Neural progenitor cell (in vitro differentiated cells): ENCODE measurements around the gene SUSD6.

Experiments used
- CTCF ChIP-seq: fragments of 200-600 bp; sonication (generic); IDR thresholded peaks from 2 replicates; pipeline ENCODE4 v1.5.1; 2017; ENCODE audit warnings: antibody characterized with exemption, mild to moderate bottlenecking
- EZH2 ChIP-seq: fragments of 200-600 bp; sonication (generic); IDR thresholded peaks from 2 replicates; pipeline ENCODE4 v1.6.1; 2017; ENCODE audit warnings: antibody characterized with exemption, mild to moderate bottlenecking, moderate library complexity
- EZH2phosphoT487 ChIP-seq: fragments of 200-600 bp; sonication (generic); IDR thresholded peaks from 2 replicates; pipeline ENCODE4 v1.6.1; 2017; ENCODE audit warnings: antibody characterized with exemption

GRCh38 chr14:69561893-69562292, 49.5 kb upstream of the SUSD6 start:
- TF ChIP-seq CTCF, result no peak
- TF ChIP-seq EZH2, result no peak
- TF ChIP-seq EZH2phosphoT487, result no peak
